Dermis blood vessel endothelial cell (primary cell): ENCODE results near the gene CLDND2. TPM values are rescaled to one million over a fixed set of nuclear protein-coding genes. Genes with fewer than 3 reads are reported as not detected.

Experiments used
- DNase-seq: peaks from one replicate; pipeline ENCODE4 v3.0.0; 2010
- total RNA-seq: library from RNA; depleted of rRNA; stranded (reverse); fragments of >200 nt; gene quantifications from 2 replicates; pipeline ENCODE4 v1.2.3, GENCODE V29; 2014

The CLDND2 gene
- total RNA-seq, 1 donor from 2014 or later: not detected

GRCh38 chr19:51329411-51329810, 39.4 kb downstream of the CLDND2 start:
- DNase-seq: no peak

GRCh38 chr19:51327066-51328001, 41.5 kb downstream of the CLDND2 start:
- peak; percentile 65 for DNase-seq

- DNase-seq: no peak
These were observed 42.4 kb downstream of the CLDND2 start for GRCh38 chr19:51326216-51327065.

GRCh38 chr19:51325161-51325976, 43.4 kb downstream of the CLDND2 start:
- DNase-seq: no peak

GRCh38 chr19:51324167-51324481, 44.7 kb downstream of the CLDND2 start:
- no peak for DNase-seq

- DNase-seq: no peak
These were observed 45.2 kb downstream of the CLDND2 start for GRCh38 chr19:51323481-51324166.

GRCh38 chr19:51321799-51322198, 47.0 kb downstream of the CLDND2 start:
- no peak for DNase-seq

GRCh38 chr19:51320280-51320657, 48.5 kb downstream of the CLDND2 start:
- DNase-seq: no peak

- no peak for DNase-seq
These were observed 49.0 kb downstream of the CLDND2 start for GRCh38 chr19:51319649-51320279.

- DNase-seq: no peak
These were observed 49.8 kb downstream of the CLDND2 start for GRCh38 chr19:51318687-51319648.

GRCh38 chr19:51317968-51318367, 50.8 kb downstream of the CLDND2 start:
- DNase-seq: no peak

GRCh38 chr19:51317376-51317775, 51.4 kb downstream of the CLDND2 start:
- no peak for DNase-seq

Other genes starting within 250 kb of the CLDND2 start
- gene SIGLEC9, start 244.1 kb downstream of the CLDND2 start, total RNA-seq: 0.19 TPM in 1 of 2 replicates, not detected in the other
- gene SIGLEC7, start 226.7 kb downstream of the CLDND2 start, total RNA-seq: not detected in 2 replicates
- gene CD33, start 143.9 kb downstream of the CLDND2 start, total RNA-seq: not detected in 2 replicates
- gene SIGLECL1, start 117.9 kb downstream of the CLDND2 start, total RNA-seq: not detected in 2 replicates
- gene IGLON5, start 57.4 kb downstream of the CLDND2 start, total RNA-seq: not detected in 2 replicates
- 0.09 and 0.17 TPM in 2 replicates for gene VSIG10L, start 26.9 kb downstream of the CLDND2 start, total RNA-seq
- 76.2 and 98.5 TPM in 2 replicates for gene ETFB, start 2.6 kb downstream of the CLDND2 start, total RNA-seq
- not detected in 2 replicates for gene NKG7, start 3.7 kb upstream of the CLDND2 start, total RNA-seq
- gene LIM2, start 19.0 kb upstream of the CLDND2 start, total RNA-seq: not detected in 2 replicates
- gene C19orf84, start 21.6 kb upstream of the CLDND2 start, total RNA-seq: not detected in 2 replicates
- not detected in 2 replicates for gene SIGLEC10, start 48.6 kb upstream of the CLDND2 start, total RNA-seq
- not detected in 2 replicates for gene SIGLEC8, start 89.5 kb upstream of the CLDND2 start, total RNA-seq
- not detected in 2 replicates for gene CEACAM18, start 109.5 kb upstream of the CLDND2 start, total RNA-seq
- not detected in 2 replicates for gene SIGLEC12, start 132.8 kb upstream of the CLDND2 start, total RNA-seq
- not detected in 2 replicates for gene SIGLEC6, start 162.7 kb upstream of the CLDND2 start, total RNA-seq
- 4.3 and 8.3 TPM in 2 replicates for gene ZNF175, start 202.3 kb upstream of the CLDND2 start, total RNA-seq